Keratinocyte (primary cell): ENCODE results near the gene RGS10. TPM values are rescaled to one million over a fixed set of nuclear protein-coding genes. Genes with fewer than 3 reads are reported as not detected.

Experiments used
- DNase-seq: peaks from one replicate; pipeline ENCODE4 v3.0.0-alpha.2; 2011; ENCODE audit warnings: low read depth, missing footprints, low spot score
- FAIRE-seq: peaks from 2 replicates; lab custom pipeline; 2011; peaks lifted over from hg19 to GRCh38; lab: Jason Lieb, UNC
- H2AFZ ChIP-seq: 2 replicates; pipeline ENCODE4 v1.6.0; 2012; ENCODE audit warnings: low read length, control low read depth, inconsistent platforms; ENCODE audit not compliant: control insufficient read depth
- H3K27ac ChIP-seq: 2 replicates; pipeline ENCODE4 v1.5.1; 2011; ENCODE audit warnings: low read length; ENCODE audit not compliant: control insufficient read depth, insufficient read depth
- H3K27me3 ChIP-seq: 3 replicates; pipeline ENCODE4 v1.6.0; 2011; ENCODE audit warnings: low read length; ENCODE audit not compliant: control insufficient read depth, insufficient read depth; ENCODE audit errors: extremely low read depth
- H3K36me3 ChIP-seq, 2 experiments: 2 replicates in 1 of 2; 3 replicates in 1 of 2; pipeline ENCODE4 v1.5.1; 2011; ENCODE audit warnings: low read length in 2 of 2, mild to moderate bottlenecking in 1 of 2; ENCODE audit not compliant: control insufficient read depth in 2 of 2, insufficient read depth in 2 of 2; ENCODE audit errors: extremely low read depth in 1 of 2
- H3K4me1 ChIP-seq: 3 replicates; pipeline ENCODE4 v1.5.1; 2011; ENCODE audit warnings: low read length; ENCODE audit not compliant: control insufficient read depth, insufficient read depth; ENCODE audit errors: extremely low read depth
- H3K4me2 ChIP-seq: 3 replicates; pipeline ENCODE4 v1.6.0; 2011; ENCODE audit warnings: low read depth, low read length; ENCODE audit not compliant: control insufficient read depth, insufficient read depth; ENCODE audit errors: extremely low read depth
- H3K4me3 ChIP-seq, 3 experiments: fragments of 200-600 bp in 1 of 3; sonication (generic) in 1 of 3; 2 replicates in 2 of 3; 3 replicates in 1 of 3; pipeline ENCODE4 v1.5.1; 2011 to 2016; ENCODE audit warnings: low read length in 3 of 3, mild to moderate bottlenecking in 3 of 3, control low read depth in 2 of 3, inconsistent platforms in 1 of 3, low read depth in 1 of 3, mixed read lengths in 1 of 3, mixed run types in 1 of 3, moderate library complexity in 1 of 3; ENCODE audit not compliant: control insufficient read depth in 2 of 3, insufficient read depth in 2 of 3; ENCODE audit errors: extremely low read depth in 1 of 3
- H3K79me2 ChIP-seq: 2 replicates; pipeline ENCODE4 v1.6.0; 2012; ENCODE audit warnings: low read length; ENCODE audit not compliant: control insufficient read depth, insufficient read depth
- H3K9ac ChIP-seq: 3 replicates; pipeline ENCODE4 v1.6.0; 2011; ENCODE audit warnings: low read length; ENCODE audit not compliant: control insufficient read depth, insufficient read depth; ENCODE audit errors: extremely low read depth
- H3K9me1 ChIP-seq: 3 replicates; pipeline ENCODE4 v1.6.0; 2011; ENCODE audit warnings: low read length; ENCODE audit not compliant: control insufficient read depth, insufficient read depth; ENCODE audit errors: extremely low read depth
- H3K9me3 ChIP-seq: 2 replicates; pipeline ENCODE4 v1.5.1; 2012; ENCODE audit warnings: low read depth, low read length; ENCODE audit not compliant: control insufficient read depth
- H4K20me1 ChIP-seq: 3 replicates; pipeline ENCODE4 v1.6.0; 2011; ENCODE audit warnings: low read length; ENCODE audit not compliant: control insufficient read depth, insufficient read depth; ENCODE audit errors: extremely low read depth
- CTCF ChIP-seq, 3 experiments: IDR thresholded peaks in 1 of 3; conservative IDR thresholded peaks in 1 of 3; optimal IDR thresholded peaks in 1 of 3; 2 replicates in 2 of 3; 3 replicates in 1 of 3; pipeline versions ENCODE3 to v1.5.1; 2011; ENCODE audit warnings: low read length in 3 of 3, mild to moderate bottlenecking in 3 of 3, moderate library complexity in 2 of 3, control low read depth in 1 of 3, inconsistent platforms in 1 of 3; ENCODE audit not compliant: insufficient read depth in 2 of 3; ENCODE audit errors: extremely low read depth in 1 of 3
- EZH2 ChIP-seq: IDR thresholded peaks from one replicate; pipeline ENCODE4 v1.6.1; 2012; ENCODE audit warnings: inconsistent platforms, mild to moderate bottlenecking, low read length, moderate library complexity
- dilution Hi-C: fragments of 300-500 bp; cut with MboI; formaldehyde crosslinking; loops from one replicate; pipeline ENCODE4 v1.7.0; 2020; ENCODE audit warnings: low sequenced_read_pairs; ENCODE audit not compliant: extremely low pct_ligation_motif_present
- polyA plus RNA-seq, 5 experiments: library from polyadenylated mRNA; depleted of rRNA in 3 of 5; stranded (reverse) in 3 of 5; stranded (forward) in 1 of 5; unstranded in 1 of 5; fragments of >200 nt; gene quantifications; 1 replicate in 1 of 5; 2 replicates in 3 of 5; 3 replicates in 1 of 5; pipeline versions ENCODE4 v1.2.1 to v1.2.3, GENCODE V29; 2011 to 2012; ENCODE audit warnings: missing spikeins in 2 of 5, low read depth in 1 of 5, low replicate concordance in 1 of 5

The RGS10 gene
- polyA plus RNA-seq, 1 donor (not counting 4 experiments of a cell fraction or from before 2014, with no cell fraction given) = 87.8 TPM

- Histone ChIP-seq H3K9ac (no peak overlapping the region), H3K4me1 (no peaks in the 10 kb centered on the region), H3K4me3 (no peak overlapping the region), H4K20me1 (no peaks in the 10 kb centered on the region), H3K4me2 (no peak overlapping the region), H3K36me3 (peaks cover 7 to 11% of the 10 kb centered on the region in 2 experiments), H3K79me2 (no peaks in the 10 kb centered on the region), H3K9me3 (no peaks in the 10 kb centered on the region), H2AFZ (no peak overlapping the region), H3K9me1 (no peaks in the 10 kb centered on the region), H3K27ac (no peak overlapping the region), H3K27me3 (no peaks in the 10 kb centered on the region)
- TF ChIP-seq CTCF (optimal IDR thresholded peaks at IDR 0.05 in 1 of 3, IDR thresholded peaks at IDR 0.05 in 1 of 3, conservative IDR thresholded peaks at IDR 0.05 in 1 of 3; ENCODE audit: extremely low read depth in 1 of 3, insufficient read depth in 2 of 3, low read length in 3 of 3) (no peak), EZH2 (no peak)
- FAIRE-seq (no peak), DNase-seq (no peak)
- dilution Hi-C loops = no loop called here
Observed at GRCh38 chr10:119502209-119502608, 40.3 kb downstream of the RGS10 start.

GRCh38 chr10:119501690-119502089, 40.8 kb downstream of the RGS10 start:
- Histone ChIP-seq H3K79me2 (no peaks in the 10 kb centered on the region), H3K36me3 (peaks cover 7 to 11% of the 10 kb centered on the region in 2 experiments), H3K4me1 (no peaks in the 10 kb centered on the region), H3K9me1 (no peaks in the 10 kb centered on the region), H3K4me3 (no peak overlapping the region), H3K27me3 (no peaks in the 10 kb centered on the region), H2AFZ (no peak overlapping the region), H4K20me1 (no peaks in the 10 kb centered on the region), H3K9me3 (no peaks in the 10 kb centered on the region), H3K4me2 (no peak overlapping the region), H3K9ac (no peak overlapping the region), H3K27ac (no peak overlapping the region)
- DNase-seq (no peak), FAIRE-seq (no peak)
- TF ChIP-seq EZH2 (no peak), CTCF (optimal IDR thresholded peaks at IDR 0.05 in 1 of 3, IDR thresholded peaks at IDR 0.05 in 1 of 3, conservative IDR thresholded peaks at IDR 0.05 in 1 of 3; ENCODE audit: extremely low read depth in 1 of 3, insufficient read depth in 2 of 3, low read length in 3 of 3) (no peak)
- dilution Hi-C loops = no loop called here
